Stimulated activated CD4-positive, alpha-beta T cell treated with anti-CD3 and anti-CD28 coated beads, Interleukin-4, amount 100 ng/mL, for 1 hour (primary cell): ENCODE results near the gene DEFB129.

Experiments used
- DNase-seq: peaks from one replicate; pipeline ENCODE4 v3.0.0-alpha.2; 2020

DEFB129 gene

DNA sequence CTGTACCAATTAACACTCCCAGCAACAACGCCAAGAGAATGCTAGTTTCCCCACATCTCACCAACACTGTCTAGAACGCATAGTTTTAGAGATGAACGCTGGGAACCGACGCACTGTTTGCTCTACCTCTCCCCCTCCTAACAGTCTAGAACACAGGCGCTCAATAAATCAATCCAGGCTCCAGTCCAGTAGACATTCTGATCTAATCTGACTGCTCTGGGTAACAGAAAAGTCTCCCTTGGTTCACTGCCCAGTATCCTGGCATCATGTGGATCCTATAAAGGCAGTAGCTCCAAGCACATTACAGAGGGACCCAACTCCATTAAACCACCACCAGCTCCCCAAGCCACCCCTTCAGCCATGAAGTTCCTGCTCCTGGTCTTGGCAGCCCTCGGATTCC, 30.4 kb downstream of the DEFB129 start, which contains the start of gene DEFB132:
TSS of gene DEFB132 (plus strand) at position 306 of the 400 bp plus-strand sequence. CDS start at position 361, 55 bp downstream.
- no peak for DNase-seq

GRCh38 chr20:258269-258858, 31.3 kb downstream of the DEFB129 start:
- no peak for DNase-seq

- no peak for DNase-seq
Measured at GRCh38 chr20:258963-259362, 31.9 kb downstream of the DEFB129 start.

- no peak for DNase-seq
Measured at GRCh38 chr20:259981-260380, 32.9 kb downstream of the DEFB129 start.

DNA sequence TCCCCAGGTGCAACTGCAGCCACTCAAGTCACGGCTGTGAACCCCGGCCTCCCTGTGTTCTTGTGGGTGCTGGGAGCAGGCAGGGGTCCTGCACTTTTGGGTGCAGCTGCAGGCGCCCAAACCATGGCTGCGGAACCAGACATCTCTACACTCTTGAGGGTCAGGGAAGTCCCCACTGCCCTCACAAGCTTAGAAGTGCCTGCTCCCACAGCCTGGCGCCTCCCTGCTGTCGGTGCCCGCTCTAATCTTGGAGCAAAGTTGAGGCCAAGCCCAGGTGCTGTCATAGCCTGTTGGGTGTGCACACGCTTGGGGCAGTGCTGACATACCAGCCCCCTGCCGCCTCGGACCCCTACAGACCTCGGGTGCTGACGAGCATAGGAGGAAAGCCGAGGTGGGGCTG, 36.6 kb downstream of the DEFB129 start:
- no peak for DNase-seq

DNA sequence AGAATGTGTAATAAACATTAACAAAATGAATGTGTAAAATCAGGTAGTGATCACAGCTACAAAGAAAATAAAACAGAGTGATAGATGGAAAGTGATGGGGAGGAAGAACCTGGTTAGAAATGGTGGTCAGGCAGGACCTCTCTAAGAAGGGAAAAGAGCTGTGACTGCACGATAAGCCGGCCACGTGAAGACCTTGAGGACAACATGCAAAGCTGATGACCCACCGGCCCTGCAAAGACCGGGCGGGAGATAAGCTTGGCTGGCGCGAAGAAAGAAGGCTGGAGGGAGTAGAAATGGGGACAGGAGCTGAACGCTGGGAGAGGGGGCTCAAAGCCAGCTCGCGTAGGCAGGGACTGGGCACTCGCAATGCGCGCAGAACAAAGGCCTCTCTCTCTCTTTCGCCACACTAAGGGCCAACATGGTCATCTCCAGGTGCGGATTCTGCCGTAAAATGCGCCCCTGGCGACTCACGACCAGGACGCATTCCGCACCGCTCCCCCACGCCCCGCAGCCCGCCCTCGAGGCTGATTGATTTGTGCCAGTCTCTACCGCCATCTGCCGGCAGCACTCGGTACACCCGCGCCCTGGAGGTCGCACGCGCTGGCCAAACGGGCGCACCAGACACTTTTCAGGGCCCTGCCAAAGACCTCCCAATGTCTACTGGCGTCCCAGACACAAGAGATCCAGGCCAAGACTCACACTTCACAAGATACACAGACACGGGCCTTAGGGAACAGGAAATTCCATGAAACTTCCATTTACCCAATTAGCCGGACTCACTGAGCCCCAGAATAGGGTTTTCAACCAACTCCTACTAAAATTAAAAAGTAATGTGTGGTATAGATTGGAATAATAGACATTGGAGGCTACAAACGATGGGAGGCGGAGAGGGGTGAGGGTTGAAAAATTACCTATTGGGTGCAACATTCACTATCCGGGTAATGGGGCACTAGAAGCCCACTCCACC, 39.8 kb downstream of the DEFB129 start:
- peak; percentile 91 for DNase-seq

- no peak for DNase-seq
Measured at GRCh38 chr20:270517-270916, 43.5 kb downstream of the DEFB129 start.

- DNase-seq = no peak
Measured at GRCh38 chr20:271069-271468, 44.0 kb downstream of the DEFB129 start.

- no peak for DNase-seq
Measured at GRCh38 chr20:271528-271927, 44.5 kb downstream of the DEFB129 start.

- no peak for DNase-seq
Measured at GRCh38 chr20:272718-273117, 45.7 kb downstream of the DEFB129 start.

GRCh38 chr20:273884-274283, 46.8 kb downstream of the DEFB129 start:
- no peak for DNase-seq

DNA sequence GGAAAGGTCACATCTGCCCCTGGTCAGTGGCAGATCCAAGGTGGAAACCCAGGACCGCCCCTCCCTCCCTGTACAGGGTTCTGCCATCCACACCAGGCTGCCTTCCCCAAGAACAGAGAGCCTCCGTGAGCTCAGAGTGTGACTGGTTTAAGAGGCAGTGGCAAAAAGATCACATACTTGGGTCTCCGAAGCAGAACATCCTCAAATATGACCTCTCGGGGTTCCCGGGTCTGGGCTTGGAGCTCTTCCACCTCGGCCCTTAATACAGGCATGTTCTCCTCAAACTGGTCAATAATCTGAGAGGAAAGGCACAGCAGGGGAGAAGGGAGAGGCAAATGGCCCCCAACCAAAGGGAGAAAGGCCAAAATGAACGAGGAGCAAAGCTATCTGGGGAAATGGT, 48.7 kb downstream of the DEFB129 start:
- DNase-seq = no peak

DNA sequence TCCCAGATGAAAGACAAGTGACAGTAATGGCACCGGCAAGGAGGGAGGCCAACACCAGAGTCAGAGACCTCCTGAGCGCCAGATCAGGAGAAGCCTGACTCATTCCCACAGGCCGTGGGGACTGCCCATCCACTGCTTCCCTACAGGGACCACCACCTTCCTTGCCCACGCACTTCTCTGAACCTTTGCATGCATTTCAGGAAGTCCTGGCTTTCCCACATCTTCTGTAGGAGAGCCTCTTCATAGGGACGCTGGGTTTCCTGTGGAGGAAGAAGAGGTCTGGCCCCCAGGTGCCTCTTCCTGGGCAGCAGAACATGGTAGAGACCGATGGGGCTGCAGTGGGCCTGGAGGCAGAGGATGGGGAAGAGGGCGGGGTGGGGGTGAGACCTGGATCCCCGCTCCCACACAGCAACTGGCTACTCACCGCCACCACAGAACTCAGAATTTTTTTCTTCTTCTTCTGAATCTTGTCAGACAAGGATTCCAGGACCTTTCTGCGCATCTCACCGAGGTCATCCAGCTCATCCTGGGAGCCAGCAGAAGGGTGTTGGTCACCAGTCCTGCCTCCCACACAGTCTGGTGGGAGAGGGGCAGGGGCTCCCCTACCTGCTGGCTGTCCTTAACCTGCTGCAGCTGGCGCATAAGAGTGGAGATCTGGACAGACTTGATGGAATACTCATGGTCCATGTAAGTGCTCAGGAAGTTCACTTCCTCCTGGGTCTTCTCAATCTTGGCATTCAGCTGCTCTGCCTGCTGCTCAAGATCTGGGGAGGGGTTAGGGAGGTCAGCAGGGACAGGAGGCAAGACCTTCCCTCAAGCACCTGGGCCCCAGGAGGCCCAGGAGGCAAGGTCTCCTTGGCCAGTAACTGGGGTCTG, 49.8 kb downstream of the DEFB129 start:
- DNase-seq = no peak

DNA sequence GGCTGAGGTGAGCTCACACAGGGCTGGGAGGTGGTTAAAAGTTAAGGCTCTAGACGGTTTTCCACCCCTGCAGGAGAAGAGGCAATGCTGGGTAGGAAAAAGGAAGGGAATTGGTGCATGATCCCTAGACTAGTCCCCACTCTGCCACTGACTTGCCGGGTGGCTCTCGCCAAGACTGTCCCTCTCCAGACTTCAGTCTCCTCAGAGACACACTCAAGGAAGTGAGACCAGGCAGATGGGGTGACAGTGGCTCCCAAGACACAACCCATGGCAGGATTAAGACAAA, 50.4 kb downstream of the DEFB129 start:
- no peak for DNase-seq

- no peak for DNase-seq
Measured at GRCh38 chr20:278181-278580, 51.1 kb downstream of the DEFB129 start.

DNA sequence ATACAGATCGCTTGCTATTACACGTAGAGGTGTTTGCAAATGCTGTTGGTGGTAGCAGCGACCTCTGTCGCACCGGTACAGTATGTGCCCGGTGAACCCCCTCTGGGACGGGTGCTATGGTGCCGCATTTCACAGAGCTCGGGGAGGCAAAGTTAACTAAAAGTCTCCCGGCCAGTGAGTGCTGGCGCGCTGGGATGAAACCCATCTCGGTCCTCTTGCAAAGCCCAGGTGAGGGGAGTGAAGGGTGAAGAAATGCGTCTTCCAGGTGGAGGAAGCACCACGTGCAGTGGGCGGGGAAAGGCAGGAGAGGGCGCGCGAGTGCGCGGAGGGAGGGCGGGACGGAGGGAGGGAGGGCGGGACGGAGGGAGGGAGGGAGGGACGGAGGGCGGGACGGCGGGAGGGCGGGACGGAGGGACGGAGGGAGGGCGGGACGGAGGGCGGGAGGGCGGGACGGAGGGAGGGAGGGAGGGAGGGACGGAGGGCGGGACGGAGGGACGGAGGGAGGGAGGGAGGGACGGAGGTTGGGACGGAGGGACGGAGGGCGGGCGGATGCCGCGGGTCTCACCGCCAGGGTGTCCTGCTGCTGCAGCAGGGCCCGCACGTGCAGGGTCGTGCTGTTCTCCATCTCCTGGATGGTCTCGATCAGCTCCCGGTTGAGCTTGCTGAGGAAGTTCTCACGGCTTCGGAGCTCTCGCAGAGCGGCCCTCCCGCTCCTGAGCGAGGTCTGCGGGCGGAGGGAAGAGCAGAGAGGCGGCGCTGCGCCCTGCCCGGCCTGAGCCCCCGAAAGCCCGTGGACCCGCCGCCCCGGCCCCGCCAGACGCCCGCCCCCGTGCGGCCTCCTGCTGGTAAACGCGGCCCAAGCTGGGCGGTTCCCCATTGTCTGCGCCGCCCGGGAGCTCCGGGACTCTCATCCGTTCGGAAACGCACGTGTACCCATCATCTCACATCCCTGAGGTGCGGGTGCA, 51.8 kb downstream of the DEFB129 start:
- no peak for DNase-seq
